ENCODE data around the gene HNRNPA3.

The HNRNPA3 gene

GRCh38 chr2:177262092-177262491, 49.5 kb downstream of the HNRNPA3 start:
- peaks cover 71% of the 10 kb centered on the region for H3K79me2 ChIP-seq (ENCODE audit: insufficient read depth, low read length)
- H3K9ac ChIP-seq (ENCODE audit: low read depth, low read length, poor library complexity, severe bottlenecking) = peak overlapping the region; percentile 98
- H3K36me3 ChIP-seq (ENCODE audit: insufficient read depth, low read length) = no peaks in the 10 kb centered on the region
- H3K9me2 ChIP-seq (replicated peaks; ENCODE audit: low read depth, low read length) = no peaks in the 10 kb centered on the region
- peaks cover 52% of the 10 kb centered on the region for H4K20me1 ChIP-seq (ENCODE audit: insufficient read depth, low read length, poor library complexity, severe bottlenecking)
- TF ChIP-seq CTCF (conservative IDR thresholded peaks at IDR 0.05; ENCODE audit: low read length) (no peak), EZH2phosphoT487 (IDR thresholded peaks at IDR 0.05; ENCODE audit: borderline replicate concordance) (no peak)
- no peak overlapping the region for H2AFZ ChIP-seq (ENCODE audit: low read length)
- H3K4me1 ChIP-seq (ENCODE audit: insufficient read depth, low read length, poor library complexity, severe bottlenecking) = peaks cover 50% of the 10 kb centered on the region
- H3K9me3 ChIP-seq (ENCODE audit: insufficient read depth, low read depth, low read length) = no peaks in the 10 kb centered on the region
- no peaks in the 10 kb centered on the region for H3F3A ChIP-seq (ENCODE audit: low read depth)
- peak overlapping the region; percentile 92 for H3K4me3 ChIP-seq (ENCODE audit: low read length, poor library complexity, severe bottlenecking)
- peaks cover 5% of the 10 kb centered on the region for H3K27me3 ChIP-seq (ENCODE audit: insufficient read depth, low read length, poor library complexity, severe bottlenecking)
- H3K4me2 ChIP-seq (ENCODE audit: low read depth, low read length, poor library complexity, severe bottlenecking) = peak overlapping the region; percentile 84

DNA sequence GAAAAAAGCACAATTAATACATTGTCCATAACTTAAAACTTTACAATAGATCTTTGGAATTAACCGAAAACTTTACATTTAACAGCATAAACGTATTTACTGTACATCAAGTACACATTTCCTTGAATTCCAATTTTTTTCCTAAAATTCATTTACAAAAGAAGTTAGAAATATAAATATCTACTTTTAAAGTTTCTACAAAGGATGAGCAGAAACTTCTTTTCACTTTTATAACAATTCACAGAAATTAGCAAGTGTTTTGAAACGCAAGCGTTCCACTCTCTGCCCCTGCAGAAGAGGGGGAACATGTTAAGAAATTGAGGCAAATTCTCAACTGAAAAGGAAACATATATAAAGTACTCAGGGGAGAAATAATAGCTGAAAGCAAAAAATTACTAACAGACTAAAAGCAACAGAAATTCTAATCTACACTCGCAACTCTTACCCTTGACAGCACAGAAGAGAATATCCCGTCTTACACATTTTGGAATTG, 50.4 kb downstream of the HNRNPA3 start:
- Histone ChIP-seq H3K9me3 (ENCODE audit: insufficient read depth, low read depth, low read length) (no peaks in the 10 kb centered on the region), H3K4me3 (ENCODE audit: low read length, poor library complexity, severe bottlenecking) (peak overlapping the region; percentile 92), H3K27me3 (ENCODE audit: insufficient read depth, low read length, poor library complexity, severe bottlenecking) (peaks cover 5% of the 10 kb centered on the region), H4K20me1 (ENCODE audit: insufficient read depth, low read length, poor library complexity, severe bottlenecking) (peaks cover 43% of the 10 kb centered on the region), H3K4me2 (ENCODE audit: low read depth, low read length, poor library complexity, severe bottlenecking) (peak overlapping the region; percentile 84), H3K79me2 (ENCODE audit: insufficient read depth, low read length) (peaks cover 61% of the 10 kb centered on the region), H2AFZ (ENCODE audit: low read length) (no peak overlapping the region), H3K36me3 (ENCODE audit: insufficient read depth, low read length) (no peaks in the 10 kb centered on the region), H3K9me2 (replicated peaks; ENCODE audit: low read depth, low read length) (no peaks in the 10 kb centered on the region), H3K9ac (ENCODE audit: low read depth, low read length, poor library complexity, severe bottlenecking) (peak overlapping the region; percentile 98), H3K4me1 (ENCODE audit: insufficient read depth, low read length, poor library complexity, severe bottlenecking) (peaks cover 44% of the 10 kb centered on the region), H3F3A (ENCODE audit: low read depth) (no peaks in the 10 kb centered on the region)
- TF ChIP-seq CTCF (conservative IDR thresholded peaks at IDR 0.05; ENCODE audit: low read length) (no peak), EZH2phosphoT487 (IDR thresholded peaks at IDR 0.05; ENCODE audit: borderline replicate concordance) (no peak)

DNA sequence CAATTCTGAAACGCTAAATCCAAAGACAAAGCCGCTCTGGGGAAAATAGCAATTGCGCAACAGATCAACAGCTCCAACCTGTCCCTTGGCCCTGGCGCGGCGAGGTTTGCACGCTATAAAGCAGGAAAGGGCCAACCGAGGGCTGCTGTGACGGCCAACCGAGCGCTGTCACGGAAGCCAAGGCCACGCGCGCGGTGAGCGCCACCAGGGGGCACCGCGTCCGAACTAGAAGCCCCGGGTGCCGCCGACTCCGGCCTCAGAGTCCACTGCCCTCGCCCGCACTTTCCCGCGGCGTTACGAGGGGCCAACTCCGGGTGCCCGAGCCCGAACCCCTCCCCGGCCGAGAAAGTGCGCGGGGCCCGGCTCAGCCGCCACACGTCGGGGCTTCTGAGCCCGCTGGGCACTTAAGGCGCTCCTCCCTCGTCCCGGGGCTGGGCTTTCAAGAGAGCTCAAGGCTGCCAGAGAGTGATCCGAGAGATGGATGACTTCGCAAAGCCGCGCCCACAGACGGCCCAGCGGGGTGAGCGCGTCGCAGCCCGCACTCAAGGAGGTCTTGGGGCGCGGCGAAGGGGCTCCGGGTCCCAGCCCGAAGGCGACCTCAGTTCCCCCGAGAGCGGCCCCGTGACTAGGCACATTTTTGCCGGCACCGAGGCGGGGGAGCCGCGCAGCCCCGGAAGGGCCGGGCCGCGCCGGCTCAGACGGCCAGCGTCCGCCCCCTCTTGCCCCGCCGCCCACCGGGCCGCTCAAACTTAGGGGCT, 51.0 kb downstream of the HNRNPA3 start:
- H3F3A ChIP-seq (ENCODE audit: low read depth) = no peaks in the 10 kb centered on the region
- peaks cover 55% of the 10 kb centered on the region for H3K79me2 ChIP-seq (ENCODE audit: insufficient read depth, low read length)
- H3K4me2 ChIP-seq (ENCODE audit: low read depth, low read length, poor library complexity, severe bottlenecking) = peak overlapping the region; percentile 84
- no peaks in the 10 kb centered on the region for H3K36me3 ChIP-seq (ENCODE audit: insufficient read depth, low read length)
- H4K20me1 ChIP-seq (ENCODE audit: insufficient read depth, low read length, poor library complexity, severe bottlenecking) = peaks cover 37% of the 10 kb centered on the region
- no peaks in the 10 kb centered on the region for H3K9me3 ChIP-seq (ENCODE audit: insufficient read depth, low read depth, low read length)
- peak overlapping the region; percentile 98 for H3K9ac ChIP-seq (ENCODE audit: low read depth, low read length, poor library complexity, severe bottlenecking)
- peaks cover 5% of the 10 kb centered on the region for H3K27me3 ChIP-seq (ENCODE audit: insufficient read depth, low read length, poor library complexity, severe bottlenecking)
- H2AFZ ChIP-seq (ENCODE audit: low read length) = peak overlapping the region; percentile 79
- TF ChIP-seq CTCF (conservative IDR thresholded peaks at IDR 0.05; ENCODE audit: low read length) (peak; percentile 75), EZH2phosphoT487 (IDR thresholded peaks at IDR 0.05; ENCODE audit: borderline replicate concordance) (no peak)
- peaks cover 44% of the 10 kb centered on the region for H3K4me1 ChIP-seq (ENCODE audit: insufficient read depth, low read length, poor library complexity, severe bottlenecking)
- H3K4me3 ChIP-seq (ENCODE audit: low read length, poor library complexity, severe bottlenecking) = peak overlapping the region; percentile 92
- no peaks in the 10 kb centered on the region for H3K9me2 ChIP-seq (replicated peaks; ENCODE audit: low read depth, low read length)
